Fibroblast of pulmonary artery (primary cell): Measurements from ENCODE around the gene LTBP2.

Experiments used
- DNase-seq: peaks from one replicate; pipeline ENCODE4 v3.0.0-alpha.2; 2010; ENCODE audit warnings: low read depth
- H3K4me3 ChIP-seq: replicated peaks from 2 replicates; pipeline ENCODE4 v1.5.1; 2011; ENCODE audit warnings: low read depth, mild to moderate bottlenecking, control low read depth, low read length, moderate library complexity
- CTCF ChIP-seq: IDR thresholded peaks from 2 replicates; pipeline ENCODE4 v1.5.1; 2011; ENCODE audit warnings: mild to moderate bottlenecking, control low read depth, low read length, inconsistent platforms; ENCODE audit errors: missing control alignments

The LTBP2 gene

GRCh38 chr14:74524076-74524811 is 87.8 kb downstream of the LTBP2 start:
- no peak overlapping the region for H3K4me3 ChIP-seq
- TF ChIP-seq CTCF: no peak
- DNase-seq: peak; percentile 13

GRCh38 chr14:74522740-74523139 is 89.3 kb downstream of the LTBP2 start:
- no peak for TF ChIP-seq CTCF
- no peak overlapping the region for H3K4me3 ChIP-seq
- no peak for DNase-seq

- no peak for TF ChIP-seq CTCF
- no peak overlapping the region for H3K4me3 ChIP-seq
- no peak for DNase-seq
These were observed 90.3 kb downstream of the LTBP2 start for GRCh38 chr14:74521756-74522155.

- DNase-seq: no peak
- no peak for TF ChIP-seq CTCF
- H3K4me3 ChIP-seq: no peak overlapping the region
These were observed 92.5 kb downstream of the LTBP2 start for GRCh38 chr14:74519316-74520074.

GRCh38 chr14:74518221-74518620 is 93.8 kb downstream of the LTBP2 start:
- DNase-seq: no peak
- TF ChIP-seq CTCF: no peak
- H3K4me3 ChIP-seq: no peak overlapping the region

GRCh38 chr14:74517731-74518130 is 94.3 kb downstream of the LTBP2 start:
- DNase-seq: no peak
- H3K4me3 ChIP-seq: no peak overlapping the region
- no peak for TF ChIP-seq CTCF
